Fibroblast of skin of left biceps (primary cell): ENCODE data around the gene SNX22.

Experiments
- DNase-seq, 2 experiments: peaks; one replicate each; pipeline ENCODE4 v3.0.0-alpha.2; 2013; ENCODE audit warnings: low read depth in 2 of 2

Gene SNX22

DNA sequence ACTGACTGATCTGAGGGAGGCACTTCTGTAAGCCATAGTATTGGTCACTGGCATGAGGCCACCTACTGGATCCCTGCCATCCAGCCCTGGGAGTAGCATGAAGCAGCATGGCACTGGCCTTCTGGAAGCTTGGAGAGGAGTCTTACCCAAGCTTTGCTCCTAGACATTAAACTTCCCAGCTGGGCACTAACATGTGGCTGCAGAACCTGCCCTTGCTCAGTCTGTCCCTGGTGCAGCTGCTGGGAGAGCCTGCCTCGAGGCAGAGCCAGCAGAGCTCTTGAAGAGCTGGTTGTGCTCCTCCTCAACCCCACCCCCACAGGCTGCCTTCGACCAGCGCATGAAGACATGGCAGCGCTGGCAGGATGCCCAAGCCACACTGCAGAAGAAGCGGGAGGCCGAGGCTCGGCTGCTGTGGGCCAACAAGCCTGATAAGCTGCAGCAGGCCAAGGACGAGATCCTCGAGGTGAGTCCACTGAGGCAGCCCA, 17.1 kb upstream of the SNX22 start:
- DNase-seq = no peak

GRCh38 chr15:64136347-64136746, 15.2 kb upstream of the SNX22 start:
- no peak for DNase-seq

GRCh38 chr15:64137226-64137833, 14.2 kb upstream of the SNX22 start:
- no peak for DNase-seq

DNA sequence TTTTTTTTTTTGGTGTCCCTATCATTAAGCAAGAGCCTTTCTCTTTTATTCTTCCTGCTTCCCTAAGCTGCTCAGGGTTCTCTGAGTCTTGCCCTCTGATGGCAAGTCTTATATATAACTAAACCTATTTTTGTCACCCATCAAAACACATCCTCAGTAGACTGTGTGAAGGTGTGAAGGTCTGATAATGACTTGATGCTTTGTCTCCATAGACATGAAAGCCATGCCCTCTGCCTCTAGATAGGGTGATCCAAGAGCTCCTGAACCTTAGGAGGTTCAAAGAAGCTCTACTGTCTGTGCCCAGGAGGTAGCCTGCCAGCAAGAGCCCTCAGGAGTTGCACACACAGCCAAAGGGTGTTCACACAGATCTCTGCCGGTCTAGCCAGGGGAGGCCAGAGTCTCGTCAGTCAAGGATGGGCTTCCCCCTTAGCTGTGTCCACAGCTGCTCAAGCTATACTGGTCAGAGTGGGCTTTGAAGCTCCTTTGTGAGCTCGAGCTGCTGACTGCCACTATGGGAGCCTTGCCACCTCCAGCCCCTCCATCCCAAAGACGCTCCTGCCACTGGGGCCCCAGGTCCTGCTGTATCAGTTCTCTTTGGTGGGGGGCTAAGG, 13.1 kb upstream of the SNX22 start:
- no peak for DNase-seq

DNA sequence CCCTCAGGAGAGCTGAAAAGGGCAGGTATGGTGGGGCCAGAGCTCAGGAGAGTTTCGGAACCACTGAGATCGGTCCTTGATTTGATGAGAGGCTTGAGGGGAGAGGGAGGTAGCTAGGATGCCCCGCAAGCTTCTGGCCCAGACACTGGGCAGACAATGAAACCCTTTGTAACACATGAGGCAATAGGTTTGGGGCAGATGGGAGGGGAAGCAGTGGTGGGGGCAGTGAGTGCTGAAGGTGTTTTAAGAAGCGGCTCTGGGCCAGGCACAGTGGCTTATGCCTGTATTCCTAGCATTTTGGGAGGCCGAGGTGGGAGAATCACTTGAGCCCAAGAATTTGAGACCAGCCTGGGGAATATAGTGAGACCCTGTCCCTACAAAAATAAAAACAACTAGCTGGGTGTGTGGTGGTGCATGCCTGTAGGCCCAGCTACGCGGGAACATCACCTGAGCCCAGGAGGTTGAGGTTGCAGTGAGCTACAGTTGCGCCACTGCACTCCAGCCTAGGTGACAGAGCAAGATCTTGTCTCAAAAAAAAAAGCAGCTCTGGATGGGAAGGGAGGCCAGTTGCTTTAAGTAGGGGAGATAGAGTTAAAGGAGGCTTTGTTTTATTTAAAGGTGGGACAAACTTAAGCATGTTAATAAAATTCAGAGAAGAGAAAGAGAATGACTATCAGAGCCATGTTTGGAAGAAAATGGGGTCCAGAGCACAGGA, 9.6 kb upstream of the SNX22 start:
- no peak for DNase-seq

- DNase-seq = no peak
Measured at GRCh38 chr15:64143276-64143675, 8.3 kb upstream of the SNX22 start.

- no peak for DNase-seq
Measured at GRCh38 chr15:64144192-64144564, 7.4 kb upstream of the SNX22 start.

DNA sequence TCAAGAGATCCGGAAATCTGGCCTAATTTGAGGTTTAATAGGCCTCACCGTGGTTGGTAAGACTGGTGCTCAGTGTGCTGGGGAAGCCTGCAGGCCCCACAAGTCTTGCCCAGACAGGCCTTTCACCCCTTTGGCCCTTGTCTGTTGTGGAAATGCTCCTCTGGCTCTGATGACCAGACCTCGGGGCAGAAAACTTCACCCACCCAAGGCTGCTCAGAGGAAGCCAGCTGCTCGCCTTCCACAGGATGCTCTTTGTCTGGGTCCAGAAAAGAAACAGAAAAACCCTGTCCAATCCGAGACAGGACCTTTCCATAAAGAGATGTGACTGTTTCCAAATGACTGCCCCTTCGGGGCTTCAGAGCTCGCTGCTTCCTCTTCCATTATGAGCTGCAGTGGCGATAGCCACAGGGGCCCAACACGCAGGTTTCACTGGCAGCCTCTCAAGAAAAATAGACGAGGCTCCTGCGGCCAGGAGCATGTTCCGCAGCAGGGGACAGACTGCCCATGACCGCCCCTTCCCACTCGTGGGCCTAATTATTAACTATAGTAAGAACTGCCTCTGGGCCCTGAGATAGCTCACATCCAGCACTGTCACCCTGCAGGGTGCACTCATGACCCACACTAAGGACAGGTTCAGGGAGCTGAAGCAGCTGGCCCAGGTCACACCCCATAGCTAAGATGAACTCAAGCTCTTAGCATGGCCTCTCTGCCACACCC, 6.8 kb upstream of the SNX22 start:
- no peak for DNase-seq

DNA sequence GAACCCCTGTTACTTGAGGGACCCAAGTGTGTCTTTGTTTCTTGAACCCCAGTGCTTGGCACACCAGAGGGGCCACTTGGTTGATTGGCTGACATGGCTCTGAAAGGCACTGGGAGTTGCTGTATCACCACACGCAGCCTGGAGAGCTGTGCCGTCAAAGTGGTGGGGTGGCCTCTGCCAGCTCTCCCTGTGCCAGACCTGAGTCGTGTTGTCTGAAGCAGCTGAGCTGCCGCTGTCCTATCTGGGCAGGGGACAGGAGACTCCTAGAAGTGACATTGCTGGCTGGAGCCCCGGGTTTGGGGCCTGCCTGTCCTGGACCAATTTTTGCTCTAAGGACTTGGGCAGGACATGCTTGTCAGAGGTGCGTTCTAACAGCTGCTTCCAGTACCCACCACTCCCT, 5.5 kb upstream of the SNX22 start:
- DNase-seq = no peak

- DNase-seq = no peak
Measured at GRCh38 chr15:64146520-64146884, 5.0 kb upstream of the SNX22 start.

DNA sequence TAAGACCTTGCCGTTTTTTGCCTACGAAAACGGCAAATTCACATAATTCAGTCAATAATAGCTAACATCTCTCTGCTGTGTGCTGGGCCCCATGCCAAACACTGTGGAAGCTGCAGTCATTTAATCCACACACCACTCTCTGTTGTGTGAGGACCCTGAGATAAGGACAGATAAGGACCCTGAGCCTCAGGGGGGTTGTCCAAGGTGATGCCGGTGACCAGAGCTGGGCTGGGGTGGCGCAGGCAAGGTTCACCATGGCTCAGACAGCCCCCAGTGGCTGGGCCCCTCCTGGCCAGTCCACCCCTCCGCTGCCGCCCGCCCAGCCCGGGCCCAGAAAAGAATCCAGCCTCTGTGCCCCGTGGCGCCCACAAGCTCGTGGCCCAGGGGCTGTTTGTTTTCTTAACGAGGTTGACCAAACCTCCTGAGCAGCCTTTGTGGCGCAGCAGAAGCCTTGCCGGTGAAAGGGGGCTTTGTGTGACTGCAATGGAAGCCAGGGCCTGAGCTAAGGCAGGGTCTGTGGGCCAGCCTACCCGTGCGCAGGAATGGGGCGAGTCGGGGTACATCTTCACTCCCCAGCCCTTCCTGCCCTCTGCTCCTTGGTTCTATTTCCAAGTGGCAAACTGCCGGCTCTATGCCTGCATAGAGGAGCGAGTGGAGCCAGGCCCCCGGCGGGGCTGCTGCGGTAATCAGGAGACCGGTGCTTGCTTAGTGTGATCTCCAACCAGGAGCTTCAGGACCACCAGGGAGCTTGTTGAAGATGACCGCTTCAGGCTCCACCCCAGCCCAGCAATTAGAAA, 4.4 kb upstream of the SNX22 start:
- DNase-seq = peak in 1 of 2 experiments; percentile 8

DNA sequence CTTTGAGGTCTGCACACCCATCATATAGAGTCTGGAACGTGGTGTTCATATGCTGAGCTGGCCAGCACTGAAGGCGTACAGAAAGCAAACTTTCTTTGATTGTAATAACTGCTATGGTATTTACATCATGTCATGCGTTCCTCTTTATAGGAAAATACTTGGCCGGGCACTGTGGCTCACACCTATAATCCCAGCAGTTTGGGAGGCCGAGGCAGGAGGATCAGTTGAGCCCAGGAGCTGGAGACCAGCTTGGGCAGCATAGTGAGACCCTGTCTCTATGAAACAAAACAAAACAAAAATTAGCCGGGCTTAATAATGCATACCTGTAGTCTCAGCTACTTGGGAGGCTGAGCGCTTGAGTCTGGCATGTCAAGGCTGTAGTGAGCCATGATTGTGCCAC, 3.4 kb upstream of the SNX22 start:
- DNase-seq = no peak

DNA sequence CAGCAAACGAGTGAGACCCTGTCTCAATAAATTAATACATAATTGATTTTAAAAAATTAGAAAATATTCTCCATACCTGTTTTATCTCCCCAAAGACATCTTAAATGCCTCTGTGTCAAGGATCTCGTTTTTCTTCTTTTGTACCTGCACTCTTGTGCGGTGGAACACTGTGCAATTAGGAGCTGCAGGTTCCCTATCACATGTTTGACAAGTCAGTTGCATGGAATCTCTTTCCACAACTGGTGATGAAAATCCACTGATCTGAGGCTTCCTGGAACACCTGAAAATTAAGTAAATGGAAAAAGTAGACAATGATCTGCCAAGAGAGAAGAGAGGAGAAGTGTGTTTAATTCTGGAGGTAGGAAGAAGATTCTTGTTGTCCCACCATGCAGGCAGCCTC, 3.0 kb upstream of the SNX22 start:
- DNase-seq = no peak

- DNase-seq = no peak
Measured at GRCh38 chr15:64149424-64149823, 2.1 kb upstream of the SNX22 start.

DNA sequence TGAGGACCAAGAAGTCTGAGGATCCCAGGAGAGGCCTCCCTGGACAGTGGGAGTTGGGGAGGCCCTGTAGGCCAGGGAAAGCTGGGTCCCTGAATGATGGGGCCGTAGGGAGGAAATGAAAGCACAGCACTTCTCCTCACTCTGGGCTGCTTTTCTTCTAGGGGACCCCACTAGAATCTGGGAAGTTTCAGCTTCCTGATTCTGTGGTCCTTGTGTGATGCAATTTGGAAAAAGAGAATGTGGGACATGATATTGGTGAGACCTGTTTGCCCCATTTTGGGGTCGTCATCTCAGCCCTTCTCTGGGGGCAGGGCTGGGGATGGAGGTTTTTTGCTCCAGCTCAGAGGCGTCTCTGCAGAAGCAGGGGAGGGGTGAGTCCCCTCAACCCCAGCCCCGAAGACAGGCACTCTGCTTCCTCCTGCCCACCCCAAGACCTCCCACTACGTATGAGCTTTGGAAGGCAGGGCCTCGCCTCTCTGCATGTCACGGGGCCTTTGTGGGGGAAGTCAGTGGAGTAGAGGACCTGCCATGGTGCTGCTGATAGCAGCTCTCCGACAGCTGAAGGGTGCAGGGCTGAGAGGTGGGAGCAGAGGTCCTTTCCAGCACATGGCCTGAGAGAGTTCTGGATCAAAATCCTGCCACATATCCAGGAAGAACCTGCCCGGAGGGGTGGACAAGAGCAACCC, 1.5 kb upstream of the SNX22 start:
- no peak for DNase-seq

DNA sequence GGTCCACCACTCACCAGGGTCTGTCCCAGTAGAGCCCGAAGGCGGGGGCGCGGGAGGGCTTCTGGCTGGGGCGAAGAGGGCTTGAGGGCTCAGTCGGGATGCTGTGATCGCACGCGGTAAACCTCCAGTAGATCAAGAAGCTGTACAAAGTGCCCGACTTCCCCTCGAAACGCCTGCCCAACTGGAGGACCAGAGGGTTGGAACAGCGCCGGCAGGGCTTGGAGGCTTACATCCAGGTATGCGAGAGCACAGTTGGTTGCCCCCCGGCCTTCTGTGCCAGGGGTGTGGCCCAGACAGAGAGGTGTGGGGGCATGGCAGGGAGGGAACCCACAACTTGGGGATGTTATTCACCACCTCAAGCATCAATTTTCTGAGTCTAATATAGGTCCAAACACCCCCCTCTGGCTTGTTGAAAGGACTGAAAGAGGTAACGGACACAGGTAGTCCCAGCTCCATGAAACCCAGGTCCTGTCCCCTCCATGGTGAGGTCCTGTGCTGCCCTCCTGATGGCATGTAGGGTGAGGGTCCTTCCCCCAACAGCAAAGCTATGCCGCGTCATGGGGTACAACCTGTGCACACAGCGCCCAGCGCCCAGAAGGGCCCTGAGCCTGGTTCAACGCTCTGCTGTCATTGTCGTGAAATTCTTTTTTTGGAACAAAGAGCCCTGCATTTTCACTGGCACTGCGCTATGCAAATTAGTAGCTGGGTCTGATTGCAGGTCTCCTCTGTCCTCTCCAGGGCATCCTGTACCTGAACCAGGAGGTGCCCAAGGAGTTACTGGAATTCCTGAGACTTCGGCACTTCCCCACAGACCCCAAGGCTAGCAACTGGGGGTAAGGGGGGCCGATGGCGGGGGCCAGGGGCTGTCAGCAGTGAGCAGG, 1.2 kb downstream of the SNX22 start:
- no peak for DNase-seq

DNA sequence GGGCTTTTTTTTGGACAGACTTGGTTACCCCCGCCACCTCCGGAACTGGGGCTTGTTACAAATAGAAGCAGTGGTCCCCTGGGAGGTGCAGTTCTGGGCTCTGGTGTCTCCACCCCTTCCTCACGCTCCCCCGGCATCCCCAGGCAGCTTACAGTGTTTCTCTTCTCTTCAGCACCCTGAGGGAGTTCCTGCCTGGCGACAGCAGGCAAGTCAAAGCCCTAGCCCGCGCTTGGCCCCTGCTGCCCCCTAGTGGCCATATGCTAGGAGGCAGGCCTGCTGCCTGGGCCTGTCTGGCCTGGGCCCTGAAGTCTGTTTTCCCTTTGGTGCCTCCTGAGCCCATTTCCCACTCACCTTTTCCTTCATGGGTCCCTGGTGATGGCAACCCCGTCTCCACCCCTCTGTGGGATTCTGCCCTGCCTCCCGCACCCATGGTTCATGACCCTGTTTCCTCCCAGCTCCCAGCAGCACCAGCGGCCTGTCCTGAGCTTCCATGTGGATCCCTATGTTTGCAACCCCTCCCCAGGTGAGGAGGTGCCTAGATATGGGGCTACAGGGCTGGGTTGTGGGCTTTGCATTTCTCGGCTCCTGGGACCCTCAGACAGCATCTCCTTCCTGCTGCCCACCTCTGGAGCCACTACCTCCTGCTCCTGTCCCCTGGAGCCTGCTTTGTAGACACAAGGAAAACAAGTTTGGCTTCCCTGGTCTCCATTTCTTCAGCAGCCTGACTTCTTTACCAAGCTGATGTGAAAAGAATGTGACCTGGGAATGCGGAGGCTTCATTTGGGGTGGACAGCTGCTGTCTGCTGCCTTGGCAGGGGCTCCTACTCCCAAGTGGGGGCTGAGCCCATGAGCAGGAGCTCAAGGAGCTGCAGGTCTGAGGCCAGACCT, 2.2 kb downstream of the SNX22 start:
- DNase-seq = peak; percentile 43 to 44

GRCh38 chr15:64155802-64156651, 4.5 kb downstream of the SNX22 start:
- no peak for DNase-seq
